Karpas-422 (cell line): ENCODE data around the gene OTOS. TPM values are rescaled to one million over a fixed set of nuclear protein-coding genes. Genes with fewer than 3 reads are reported as not detected.

ENCODE experiments used
- DNase-seq: peaks from one replicate; pipeline ENCODE4 v3.0.0-alpha.2; 2015
- H2AFZ ChIP-seq: fragments of 200-600 bp; sonication (generic); 2 replicates; pipeline ENCODE4 v1.6.1; 2014; ENCODE audit warnings: antibody characterized with exemption, low read length, mixed read lengths
- H3K27ac ChIP-seq: fragments of 200-600 bp; sonication (generic); 2 replicates; pipeline ENCODE4 v1.5.1; 2014; ENCODE audit warnings: mild to moderate bottlenecking, low read length, moderate library complexity
- H3K27me3 ChIP-seq: fragments of 200-600 bp; sonication (generic); 2 replicates; pipeline ENCODE4 v1.6.1; 2014; ENCODE audit warnings: low read length, mixed read lengths
- H3K36me3 ChIP-seq: fragments of 200-600 bp; sonication (generic); 2 replicates; pipeline ENCODE4 v1.6.1; 2014; ENCODE audit warnings: low read length, mixed read lengths; ENCODE audit not compliant: insufficient read depth
- H3K4me1 ChIP-seq: fragments of 200-600 bp; sonication (generic); 2 replicates; pipeline ENCODE4 v1.6.1; 2014; ENCODE audit warnings: mild to moderate bottlenecking, low read length, mixed read lengths
- H3K4me2 ChIP-seq: fragments of 200-600 bp; sonication (generic); 2 replicates; pipeline ENCODE4 v1.6.1; 2014; ENCODE audit warnings: low read length, low read depth, mild to moderate bottlenecking; ENCODE audit not compliant: poor library complexity, severe bottlenecking
- H3K4me3 ChIP-seq: fragments of 200-600 bp; sonication (generic); 2 replicates; pipeline ENCODE4 v1.5.1; 2014; ENCODE audit warnings: mild to moderate bottlenecking, antibody characterized with exemption, low read length, mixed read lengths
- H3K79me2 ChIP-seq: fragments of 200-600 bp; sonication (generic); 2 replicates; pipeline ENCODE4 v1.6.1; 2014; ENCODE audit warnings: mild to moderate bottlenecking, low read length, mixed read lengths
- H3K9ac ChIP-seq: fragments of 200-600 bp; sonication (generic); 2 replicates; pipeline ENCODE4 v1.6.0; 2014; ENCODE audit warnings: low read length
- H3K9me2 ChIP-seq: fragments of 200-600 bp; sonication (generic), shearing (Covaris generic); replicated peaks from 2 replicates; pipeline ENCODE4 v1.6.0; 2014; ENCODE audit warnings: mild to moderate bottlenecking, low read length, moderate library complexity; ENCODE audit not compliant: insufficient read depth
- H3K9me3 ChIP-seq: fragments of 300-700, 200-600 bp; sonication (generic); 2 replicates; pipeline ENCODE4 v1.6.1; 2014; ENCODE audit warnings: low read length, mixed read lengths
- H4K20me1 ChIP-seq: fragments of 200-600 bp; sonication (generic); 2 replicates; pipeline ENCODE4 v1.6.1; 2014; ENCODE audit warnings: mild to moderate bottlenecking, antibody characterized with exemption, low read length, low read depth; ENCODE audit not compliant: insufficient read depth
- total RNA-seq: library from RNA; depleted of rRNA; stranded (reverse); fragments of >200 nt; shearing (Covaris generic); gene quantifications from 2 replicates; pipeline ENCODE4 v1.2.3, GENCODE V29; 2014; ENCODE audit warnings: low replicate concordance

The OTOS gene
- total RNA-seq, 1 experiment from 2014 or later = not detected

GRCh38 chr2:240121190-240121589 lies 19.3 kb downstream of the OTOS start:
- H3K9me3 ChIP-seq = no peaks in the 10 kb centered on the region
- no peak overlapping the region for H2AFZ ChIP-seq
- no peak overlapping the region for H3K4me3 ChIP-seq
- H3K27me3 ChIP-seq = no peaks in the 10 kb centered on the region
- no peak overlapping the region for H3K9ac ChIP-seq
- no peaks in the 10 kb centered on the region for H3K36me3 ChIP-seq
- DNase-seq = no peak
- no peak overlapping the region for H3K4me2 ChIP-seq
- H3K4me1 ChIP-seq = peaks cover 8% of the 10 kb centered on the region
- no peak overlapping the region for H3K27ac ChIP-seq
- no peaks in the 10 kb centered on the region for H3K79me2 ChIP-seq
- H3K9me2 ChIP-seq = no peaks in the 10 kb centered on the region
- H4K20me1 ChIP-seq = no peaks in the 10 kb centered on the region

GRCh38 chr2:240114233-240114632 lies 26.2 kb downstream of the OTOS start:
- H2AFZ ChIP-seq = no peak overlapping the region
- H3K9me2 ChIP-seq = no peaks in the 10 kb centered on the region
- H3K36me3 ChIP-seq = no peaks in the 10 kb centered on the region
- H3K27ac ChIP-seq = no peak overlapping the region
- H4K20me1 ChIP-seq = no peaks in the 10 kb centered on the region
- H3K4me1 ChIP-seq = no peaks in the 10 kb centered on the region
- no peak overlapping the region for H3K9ac ChIP-seq
- H3K9me3 ChIP-seq = no peaks in the 10 kb centered on the region
- no peaks in the 10 kb centered on the region for H3K79me2 ChIP-seq
- no peak overlapping the region for H3K4me3 ChIP-seq
- H3K27me3 ChIP-seq = no peaks in the 10 kb centered on the region
- H3K4me2 ChIP-seq = no peak overlapping the region
- no peak for DNase-seq

- no peak overlapping the region for H3K9ac ChIP-seq
- no peaks in the 10 kb centered on the region for H3K36me3 ChIP-seq
- no peak for DNase-seq
- no peak overlapping the region for H3K4me2 ChIP-seq
- H4K20me1 ChIP-seq = no peaks in the 10 kb centered on the region
- no peaks in the 10 kb centered on the region for H3K27me3 ChIP-seq
- no peak overlapping the region for H2AFZ ChIP-seq
- H3K4me3 ChIP-seq = no peak overlapping the region
- no peaks in the 10 kb centered on the region for H3K4me1 ChIP-seq
- H3K27ac ChIP-seq = no peak overlapping the region
- no peaks in the 10 kb centered on the region for H3K9me3 ChIP-seq
- no peaks in the 10 kb centered on the region for H3K79me2 ChIP-seq
- H3K9me2 ChIP-seq = no peaks in the 10 kb centered on the region
These were observed 27.4 kb downstream of the OTOS start for GRCh38 chr2:240112914-240113690.

- DNase-seq = no peak
- Histone ChIP-seq H3K79me2 (no peaks in the 10 kb centered on the region), H3K36me3 (no peaks in the 10 kb centered on the region), H3K4me3 (no peak overlapping the region), H3K4me1 (no peaks in the 10 kb centered on the region), H3K27ac (no peak overlapping the region), H4K20me1 (no peaks in the 10 kb centered on the region), H3K9me3 (no peaks in the 10 kb centered on the region), H3K27me3 (no peaks in the 10 kb centered on the region), H3K4me2 (no peak overlapping the region), H3K9ac (no peak overlapping the region), H2AFZ (no peak overlapping the region), H3K9me2 (no peaks in the 10 kb centered on the region)
These were observed 29.2 kb downstream of the OTOS start for GRCh38 chr2:240111253-240111652.

- no peaks in the 10 kb centered on the region for H3K9me2 ChIP-seq
- H3K4me3 ChIP-seq = no peak overlapping the region
- H3K9ac ChIP-seq = no peak overlapping the region
- H3K4me2 ChIP-seq = no peak overlapping the region
- no peaks in the 10 kb centered on the region for H3K4me1 ChIP-seq
- H3K9me3 ChIP-seq = no peaks in the 10 kb centered on the region
- no peak overlapping the region for H2AFZ ChIP-seq
- no peaks in the 10 kb centered on the region for H4K20me1 ChIP-seq
- no peak for DNase-seq
- no peaks in the 10 kb centered on the region for H3K36me3 ChIP-seq
- no peaks in the 10 kb centered on the region for H3K27me3 ChIP-seq
- H3K27ac ChIP-seq = no peak overlapping the region
- no peaks in the 10 kb centered on the region for H3K79me2 ChIP-seq
These were observed 31.1 kb downstream of the OTOS start for GRCh38 chr2:240109386-240109785.

GRCh38 chr2:240107477-240107796 lies 33.0 kb downstream of the OTOS start:
- Histone ChIP-seq H3K36me3 (no peaks in the 10 kb centered on the region), H3K9me3 (no peaks in the 10 kb centered on the region), H3K9me2 (no peaks in the 10 kb centered on the region), H3K4me2 (no peak overlapping the region), H3K4me1 (no peaks in the 10 kb centered on the region), H3K4me3 (no peak overlapping the region), H2AFZ (no peak overlapping the region), H3K27ac (no peak overlapping the region), H4K20me1 (no peaks in the 10 kb centered on the region), H3K9ac (no peak overlapping the region), H3K27me3 (no peaks in the 10 kb centered on the region), H3K79me2 (no peaks in the 10 kb centered on the region)
- no peak for DNase-seq

- no peak overlapping the region for H3K27ac ChIP-seq
- no peak for DNase-seq
- no peak overlapping the region for H3K4me2 ChIP-seq
- H3K36me3 ChIP-seq = no peaks in the 10 kb centered on the region
- no peaks in the 10 kb centered on the region for H3K27me3 ChIP-seq
- H2AFZ ChIP-seq = no peak overlapping the region
- no peaks in the 10 kb centered on the region for H4K20me1 ChIP-seq
- H3K9me2 ChIP-seq = no peaks in the 10 kb centered on the region
- H3K4me1 ChIP-seq = no peaks in the 10 kb centered on the region
- H3K79me2 ChIP-seq = no peaks in the 10 kb centered on the region
- H3K4me3 ChIP-seq = no peak overlapping the region
- no peak overlapping the region for H3K9ac ChIP-seq
- no peaks in the 10 kb centered on the region for H3K9me3 ChIP-seq
These were observed 33.5 kb downstream of the OTOS start for GRCh38 chr2:240106765-240107476.

GRCh38 chr2:240105982-240106381 lies 34.5 kb downstream of the OTOS start:
- no peak for DNase-seq
- no peaks in the 10 kb centered on the region for H3K4me1 ChIP-seq
- H3K36me3 ChIP-seq = no peaks in the 10 kb centered on the region
- no peak overlapping the region for H3K9ac ChIP-seq
- no peak overlapping the region for H3K27ac ChIP-seq
- H3K79me2 ChIP-seq = no peaks in the 10 kb centered on the region
- no peak overlapping the region for H3K4me2 ChIP-seq
- H3K27me3 ChIP-seq = no peaks in the 10 kb centered on the region
- H3K9me2 ChIP-seq = no peaks in the 10 kb centered on the region
- no peak overlapping the region for H3K4me3 ChIP-seq
- H2AFZ ChIP-seq = no peak overlapping the region
- no peaks in the 10 kb centered on the region for H4K20me1 ChIP-seq
- H3K9me3 ChIP-seq = no peaks in the 10 kb centered on the region
